ENCODE results near the gene PRKACG. TPM values are rescaled to one million over a fixed set of nuclear protein-coding genes. Genes with fewer than 3 reads are reported as not detected.
"Not testable (repeated sequence)": the region's sequence is repeated elsewhere in the genome, so short reads cannot be mapped to it uniquely, and the experiment has no call there.

Gene PRKACG
- total RNA-seq, 1 experiment from 2014 or later = not detected

DNA sequence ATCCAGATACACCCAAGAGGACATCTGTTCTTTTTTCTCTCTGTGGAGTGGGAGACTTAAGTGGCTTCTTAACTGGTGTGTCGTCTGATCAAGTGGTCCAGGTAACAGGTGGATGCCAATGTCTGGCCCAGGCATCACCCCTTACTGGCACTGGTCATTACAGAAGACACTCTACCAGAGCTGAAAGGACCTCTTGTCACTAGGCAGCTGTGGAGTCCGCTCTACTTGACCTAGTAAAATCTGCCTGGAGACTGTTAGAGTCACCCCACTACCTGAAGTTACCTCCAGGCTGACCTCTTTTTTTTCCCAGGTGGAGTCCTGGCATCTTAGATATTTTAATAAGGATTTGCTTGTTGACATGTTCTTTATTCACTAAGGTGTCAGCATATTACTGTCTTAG, 44.2 kb upstream of the PRKACG start:
- POLR2A ChIA-PET (ENCODE audit: unreplicated experiment) = no interaction called here
- Histone ChIP-seq H3K9me2 (replicated peaks; ENCODE audit: low read length) (no peaks in the 10 kb centered on the region), H4K20me1 (ENCODE audit: low read length) (no peaks in the 10 kb centered on the region), H2AFZ (ENCODE audit: low read length) (no peak overlapping the region), H3K79me2 (ENCODE audit: low read length) (no peaks in the 10 kb centered on the region), H3K36me3 (ENCODE audit: low read depth, low read length) (no peaks in the 10 kb centered on the region; the same call in none of the 2 replicates), H3F3A (ENCODE audit: low read length, unreplicated experiment) (no peaks in the 10 kb centered on the region), H3K9ac (ENCODE audit: low read length) (no peak overlapping the region), H3K4me2 (ENCODE audit: low read length) (no peak overlapping the region), H3K27ac (ENCODE audit: low read length) (no peak overlapping the region), H3K4me3 (ENCODE audit: low read length) (no peak overlapping the region), H3K27me3 (ENCODE audit: low read length) (no peaks in the 10 kb centered on the region), H3K9me3 (ENCODE audit: low read length) (no peaks in the 10 kb centered on the region), H3K4me1 (ENCODE audit: insufficient read depth, low read length) (no peaks in the 10 kb centered on the region)
- intact Hi-C loops (cut with micrococcal nuclease) = loop anchor here (5.0 kb wide), 1 partner anchor 49 kb away; no protein-coding TSS in a partner anchor
- TF ChIP-seq EZH2phosphoT487 (IDR thresholded peaks at IDR 0.05; ENCODE audit: borderline replicate concordance, low read length) = no peak
- no peak for TF ChIP-seq EZH2 (IDR thresholded peaks at IDR 0.05; ENCODE audit: low read length, unreplicated experiment)
- TF ChIP-seq, protein P1, sequence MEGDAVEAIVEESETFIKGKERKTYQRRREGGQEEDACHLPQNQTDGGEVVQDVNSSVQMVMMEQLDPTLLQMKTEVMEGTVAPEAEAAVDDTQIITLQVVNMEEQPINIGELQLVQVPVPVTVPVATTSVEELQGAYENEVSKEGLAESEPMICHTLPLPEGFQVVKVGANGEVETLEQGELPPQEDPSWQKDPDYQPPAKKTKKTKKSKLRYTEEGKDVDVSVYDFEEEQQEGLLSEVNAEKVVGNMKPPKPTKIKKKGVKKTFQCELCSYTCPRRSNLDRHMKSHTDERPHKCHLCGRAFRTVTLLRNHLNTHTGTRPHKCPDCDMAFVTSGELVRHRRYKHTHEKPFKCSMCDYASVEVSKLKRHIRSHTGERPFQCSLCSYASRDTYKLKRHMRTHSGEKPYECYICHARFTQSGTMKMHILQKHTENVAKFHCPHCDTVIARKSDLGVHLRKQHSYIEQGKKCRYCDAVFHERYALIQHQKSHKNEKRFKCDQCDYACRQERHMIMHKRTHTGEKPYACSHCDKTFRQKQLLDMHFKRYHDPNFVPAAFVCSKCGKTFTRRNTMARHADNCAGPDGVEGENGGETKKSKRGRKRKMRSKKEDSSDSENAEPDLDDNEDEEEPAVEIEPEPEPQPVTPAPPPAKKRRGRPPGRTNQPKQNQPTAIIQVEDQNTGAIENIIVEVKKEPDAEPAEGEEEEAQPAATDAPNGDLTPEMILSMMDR (conservative IDR thresholded peaks at IDR 0.05; ENCODE audit: low read depth, low read length) = no peak
- DNase-seq = no peak
- CTCF ChIA-PET = interaction anchor here (0.6 kb wide), 1 partner anchor 135 kb away, joined by 3 read pairs; no protein-coding TSS in a partner anchor
- BruUV-seq (replicated peaks) = no TSS peak
- no peak for ATAC-seq

DNA sequence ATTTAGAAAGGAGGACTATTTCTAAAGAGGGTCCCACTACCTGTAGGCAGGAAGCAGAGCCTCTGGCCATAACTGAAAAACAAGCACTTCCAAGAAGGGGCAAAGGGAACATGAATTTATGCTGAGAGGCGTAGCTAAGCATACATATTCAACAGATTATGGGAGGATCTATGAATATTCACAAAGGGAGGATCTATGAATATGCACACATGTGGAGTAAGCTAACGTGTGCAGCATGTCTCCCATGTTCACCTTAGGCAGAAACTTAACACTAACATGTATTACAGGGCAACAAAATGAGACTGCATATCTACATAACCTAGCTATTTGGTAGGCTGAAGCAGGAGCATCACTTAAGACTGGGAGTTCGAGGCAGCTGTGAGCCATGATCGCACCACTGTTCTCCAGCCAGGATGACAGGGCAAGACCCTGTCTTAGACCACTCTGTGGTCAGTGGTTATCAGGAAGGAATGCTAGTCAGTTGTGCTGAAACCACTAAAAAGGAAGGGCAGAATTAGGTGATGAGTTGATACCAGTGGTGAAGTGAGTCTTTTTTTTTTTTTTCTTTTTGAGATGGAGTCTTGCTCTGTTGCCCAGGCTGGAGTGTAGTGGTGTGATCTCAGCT, 42.4 kb upstream of the PRKACG start:
- ChIA-PET CTCF (no interaction called here), POLR2A (ENCODE audit: unreplicated experiment) (no interaction called here)
- no peak overlapping the region for H3K4me2 ChIP-seq (ENCODE audit: low read length)
- H3K27me3 ChIP-seq (ENCODE audit: low read length) = no peaks in the 10 kb centered on the region
- H3K79me2 ChIP-seq (ENCODE audit: low read length) = no peaks in the 10 kb centered on the region
- H3K27ac ChIP-seq (ENCODE audit: low read length) = no peak overlapping the region
- no peak for DNase-seq
- no peaks in the 10 kb centered on the region for H3K4me1 ChIP-seq (ENCODE audit: insufficient read depth, low read length)
- no peak overlapping the region for H3K9ac ChIP-seq (ENCODE audit: low read length)
- no TSS peak for BruUV-seq (replicated peaks)
- H3K9me3 ChIP-seq (ENCODE audit: low read length) = no peaks in the 10 kb centered on the region
- no peak for ATAC-seq
- no peak for TF ChIP-seq EZH2phosphoT487 (IDR thresholded peaks at IDR 0.05; ENCODE audit: borderline replicate concordance, low read length)
- TF ChIP-seq, protein P1 (conservative IDR thresholded peaks at IDR 0.05; ENCODE audit: low read depth, low read length) = no peak
- no peak for TF ChIP-seq EZH2 (IDR thresholded peaks at IDR 0.05; ENCODE audit: low read length, unreplicated experiment)
- no peaks in the 10 kb centered on the region for H4K20me1 ChIP-seq (ENCODE audit: low read length)
- no peaks in the 10 kb centered on the region for H3F3A ChIP-seq (ENCODE audit: low read length, unreplicated experiment)
- H2AFZ ChIP-seq (ENCODE audit: low read length) = no peak overlapping the region
- H3K36me3 ChIP-seq (ENCODE audit: low read depth, low read length) = no peaks in the 10 kb centered on the region; the same call in none of the 2 replicates
- intact Hi-C loops (cut with micrococcal nuclease) = loop anchor here (5.0 kb wide), 1 partner anchor 51 kb away; no protein-coding TSS in a partner anchor
- H3K4me3 ChIP-seq (ENCODE audit: low read length) = no peak overlapping the region
- no peaks in the 10 kb centered on the region for H3K9me2 ChIP-seq (replicated peaks; ENCODE audit: low read length)

DNA sequence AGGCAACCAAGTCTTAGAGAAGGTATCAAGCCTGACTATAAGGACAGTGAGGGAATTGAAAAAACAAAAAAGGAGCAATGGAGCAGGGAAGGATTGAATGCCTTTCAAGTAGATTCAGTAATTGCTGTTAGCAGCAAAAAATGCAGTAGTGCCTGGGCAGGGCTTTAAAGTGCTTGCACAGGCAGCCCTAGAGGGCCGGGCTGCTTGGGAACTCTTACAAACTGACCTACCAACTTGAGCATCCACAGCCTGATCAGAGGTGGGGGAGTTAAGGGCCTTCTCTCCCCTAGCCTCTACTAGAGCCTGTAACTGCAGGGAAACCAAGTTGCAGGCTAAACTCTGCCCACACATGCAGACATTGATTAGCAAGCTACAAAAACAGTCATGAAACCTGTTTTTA, 41.1 kb upstream of the PRKACG start:
- no peaks in the 10 kb centered on the region for H3K9me3 ChIP-seq (ENCODE audit: low read length)
- BruUV-seq (replicated peaks) = no TSS peak
- ChIA-PET CTCF (interaction anchor here (0.6 kb wide), 1 partner anchor 103 kb away, joined by 12 read pairs; no protein-coding TSS in a partner anchor), POLR2A (ENCODE audit: unreplicated experiment) (no interaction called here)
- no peak overlapping the region for H3K4me2 ChIP-seq (ENCODE audit: low read length)
- no peak for ATAC-seq
- TF ChIP-seq EZH2phosphoT487 (IDR thresholded peaks at IDR 0.05; ENCODE audit: borderline replicate concordance, low read length) = no peak
- TF ChIP-seq, protein P1 (conservative IDR thresholded peaks at IDR 0.05; ENCODE audit: low read depth, low read length) = no peak
- no peak for TF ChIP-seq EZH2 (IDR thresholded peaks at IDR 0.05; ENCODE audit: low read length, unreplicated experiment)
- H4K20me1 ChIP-seq (ENCODE audit: low read length) = no peaks in the 10 kb centered on the region
- no peak overlapping the region for H3K4me3 ChIP-seq (ENCODE audit: low read length)
- H3F3A ChIP-seq (ENCODE audit: low read length, unreplicated experiment) = no peaks in the 10 kb centered on the region
- no peaks in the 10 kb centered on the region for H3K4me1 ChIP-seq (ENCODE audit: insufficient read depth, low read length)
- no peaks in the 10 kb centered on the region for H3K79me2 ChIP-seq (ENCODE audit: low read length)
- no peaks in the 10 kb centered on the region; the same call in none of the 2 replicates for H3K36me3 ChIP-seq (ENCODE audit: low read depth, low read length)
- intact Hi-C loops (cut with micrococcal nuclease) = loop anchor here (1.0 to 5.0 kb wide), 3 partner anchors 52 to 138 kb away; no protein-coding TSS in a partner anchor
- H3K27me3 ChIP-seq (ENCODE audit: low read length) = no peaks in the 10 kb centered on the region
- DNase-seq = no peak
- H3K9me2 ChIP-seq (replicated peaks; ENCODE audit: low read length) = no peaks in the 10 kb centered on the region
- no peak overlapping the region for H3K27ac ChIP-seq (ENCODE audit: low read length)
- H2AFZ ChIP-seq (ENCODE audit: low read length) = no peak overlapping the region
- H3K9ac ChIP-seq (ENCODE audit: low read length) = no peak overlapping the region

DNA sequence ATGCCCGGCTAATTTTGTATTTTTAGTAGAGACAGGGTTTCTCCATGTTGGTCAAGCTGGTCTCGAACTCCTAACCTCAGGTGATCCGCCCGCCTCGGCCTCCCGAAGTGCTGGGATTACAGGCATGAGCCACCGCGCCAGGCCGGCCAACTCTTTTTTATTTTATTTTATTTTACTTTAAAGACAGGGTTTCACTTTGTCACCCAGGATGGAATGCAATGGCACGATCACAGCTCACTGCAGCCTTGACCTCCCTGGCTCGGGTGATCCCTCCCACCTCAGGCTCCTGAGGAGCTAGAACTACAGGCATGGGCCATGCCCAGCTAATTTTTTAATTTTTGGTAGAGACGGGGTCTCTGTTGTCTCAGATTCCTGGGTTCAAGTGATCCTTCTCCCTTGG, 37.0 kb upstream of the PRKACG start:
- POLR2A ChIA-PET (ENCODE audit: unreplicated experiment); H3K27ac ChIP-seq (ENCODE audit: low read length); H3K4me3 ChIP-seq (ENCODE audit: low read length); H3K27me3 ChIP-seq (ENCODE audit: low read length); BruUV-seq (replicated peaks); H3K36me3 ChIP-seq (ENCODE audit: low read depth, low read length); H3K79me2 ChIP-seq (ENCODE audit: low read length); H3F3A ChIP-seq (ENCODE audit: low read length, unreplicated experiment); H3K4me2 ChIP-seq (ENCODE audit: low read length); DNase-seq; ATAC-seq; H3K9me3 ChIP-seq (ENCODE audit: low read length); H3K9me2 ChIP-seq (replicated peaks; ENCODE audit: low read length); H3K4me1 ChIP-seq (ENCODE audit: insufficient read depth, low read length); H4K20me1 ChIP-seq (ENCODE audit: low read length); H3K9ac ChIP-seq (ENCODE audit: low read length); H2AFZ ChIP-seq (ENCODE audit: low read length): not testable (repeated sequence)
- CTCF ChIA-PET = interaction anchor here (0.7 kb wide), 1 partner anchor 80 kb away, joined by 4 read pairs; no protein-coding TSS in a partner anchor
- intact Hi-C loops (cut with micrococcal nuclease) = loop anchor here (5.0 kb wide), 1 partner anchor 71 kb away; no protein-coding TSS in a partner anchor

Measured in PC-3 (cell line).